ENCODE results near the gene CHPT1.

The CHPT1 gene

DNA sequence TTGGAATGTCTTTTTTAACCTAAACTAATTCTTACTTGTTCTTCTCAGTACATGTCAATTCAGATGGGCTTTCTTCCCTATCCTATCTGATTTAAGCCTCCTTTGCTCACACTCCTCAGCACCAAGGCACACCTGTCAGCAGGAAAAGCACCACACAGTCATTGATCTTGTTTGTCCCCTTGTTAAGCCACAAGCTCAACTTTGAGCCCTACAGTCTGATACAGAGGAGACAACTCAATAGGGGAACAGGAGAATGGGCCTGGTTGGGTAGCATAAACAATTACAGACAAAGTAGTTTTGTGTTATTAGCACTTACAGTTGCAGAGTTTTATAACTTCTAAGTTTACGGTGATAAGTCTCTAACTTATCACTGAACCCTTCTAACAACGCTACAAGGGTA lies 71.3 kb downstream of the CHPT1 start:
- no peaks in the 10 kb centered on the region for H3K9me3 ChIP-seq (ENCODE audit: control insufficient read depth, low read length)
- no peak overlapping the region for H3K9ac ChIP-seq
- TF ChIP-seq, protein P1, sequence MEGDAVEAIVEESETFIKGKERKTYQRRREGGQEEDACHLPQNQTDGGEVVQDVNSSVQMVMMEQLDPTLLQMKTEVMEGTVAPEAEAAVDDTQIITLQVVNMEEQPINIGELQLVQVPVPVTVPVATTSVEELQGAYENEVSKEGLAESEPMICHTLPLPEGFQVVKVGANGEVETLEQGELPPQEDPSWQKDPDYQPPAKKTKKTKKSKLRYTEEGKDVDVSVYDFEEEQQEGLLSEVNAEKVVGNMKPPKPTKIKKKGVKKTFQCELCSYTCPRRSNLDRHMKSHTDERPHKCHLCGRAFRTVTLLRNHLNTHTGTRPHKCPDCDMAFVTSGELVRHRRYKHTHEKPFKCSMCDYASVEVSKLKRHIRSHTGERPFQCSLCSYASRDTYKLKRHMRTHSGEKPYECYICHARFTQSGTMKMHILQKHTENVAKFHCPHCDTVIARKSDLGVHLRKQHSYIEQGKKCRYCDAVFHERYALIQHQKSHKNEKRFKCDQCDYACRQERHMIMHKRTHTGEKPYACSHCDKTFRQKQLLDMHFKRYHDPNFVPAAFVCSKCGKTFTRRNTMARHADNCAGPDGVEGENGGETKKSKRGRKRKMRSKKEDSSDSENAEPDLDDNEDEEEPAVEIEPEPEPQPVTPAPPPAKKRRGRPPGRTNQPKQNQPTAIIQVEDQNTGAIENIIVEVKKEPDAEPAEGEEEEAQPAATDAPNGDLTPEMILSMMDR (IDR thresholded peaks at IDR 0.05): no peak
- no peak overlapping the region for H2AFZ ChIP-seq
- no peaks in the 10 kb centered on the region for H3K79me2 ChIP-seq
- H3K4me2 ChIP-seq (ENCODE audit: low read length): no peak overlapping the region
- H3K27ac ChIP-seq: no peak overlapping the region
- H3K4me1 ChIP-seq: no peaks in the 10 kb centered on the region
- H3K4me3 ChIP-seq (ENCODE audit: low read depth, low read length): no peak overlapping the region
- H3K36me3 ChIP-seq (ENCODE audit: control insufficient read depth, insufficient read depth, low read length): no peaks in the 10 kb centered on the region
- no peaks in the 10 kb centered on the region for H3K27me3 ChIP-seq (ENCODE audit: control insufficient read depth, insufficient read depth, low read length)

DNA sequence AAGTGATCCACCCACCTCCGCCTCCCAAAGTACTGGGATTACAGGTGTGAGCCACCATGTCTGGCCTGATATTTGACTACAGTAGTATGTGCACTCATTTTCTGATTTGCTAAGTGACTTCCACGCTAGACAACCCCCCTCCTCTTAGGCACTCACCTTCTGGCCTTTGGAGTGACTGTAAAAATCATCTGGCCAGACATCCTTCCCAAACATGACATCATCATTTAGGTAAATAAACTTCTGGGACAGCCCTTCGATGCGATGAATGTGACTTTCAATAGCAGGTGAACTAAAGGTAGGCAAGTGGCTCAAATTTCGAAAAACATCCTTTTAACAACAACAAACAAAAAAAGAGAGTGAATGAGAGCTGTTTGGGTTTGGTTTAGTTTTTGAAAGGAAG lies 72.4 kb downstream of the CHPT1 start:
- Histone ChIP-seq H3K4me1 (no peaks in the 10 kb centered on the region), H3K79me2 (no peaks in the 10 kb centered on the region), H3K9me3 (ENCODE audit: control insufficient read depth, low read length) (no peaks in the 10 kb centered on the region), H3K4me3 (ENCODE audit: low read depth, low read length) (no peak overlapping the region), H3K27me3 (ENCODE audit: control insufficient read depth, insufficient read depth, low read length) (no peaks in the 10 kb centered on the region), H3K4me2 (ENCODE audit: low read length) (no peak overlapping the region), H2AFZ (no peak overlapping the region), H3K36me3 (ENCODE audit: control insufficient read depth, insufficient read depth, low read length) (no peaks in the 10 kb centered on the region), H3K27ac (no peak overlapping the region), H3K9ac (no peak overlapping the region)
- TF ChIP-seq, protein P1 (IDR thresholded peaks at IDR 0.05): no peak

DNA sequence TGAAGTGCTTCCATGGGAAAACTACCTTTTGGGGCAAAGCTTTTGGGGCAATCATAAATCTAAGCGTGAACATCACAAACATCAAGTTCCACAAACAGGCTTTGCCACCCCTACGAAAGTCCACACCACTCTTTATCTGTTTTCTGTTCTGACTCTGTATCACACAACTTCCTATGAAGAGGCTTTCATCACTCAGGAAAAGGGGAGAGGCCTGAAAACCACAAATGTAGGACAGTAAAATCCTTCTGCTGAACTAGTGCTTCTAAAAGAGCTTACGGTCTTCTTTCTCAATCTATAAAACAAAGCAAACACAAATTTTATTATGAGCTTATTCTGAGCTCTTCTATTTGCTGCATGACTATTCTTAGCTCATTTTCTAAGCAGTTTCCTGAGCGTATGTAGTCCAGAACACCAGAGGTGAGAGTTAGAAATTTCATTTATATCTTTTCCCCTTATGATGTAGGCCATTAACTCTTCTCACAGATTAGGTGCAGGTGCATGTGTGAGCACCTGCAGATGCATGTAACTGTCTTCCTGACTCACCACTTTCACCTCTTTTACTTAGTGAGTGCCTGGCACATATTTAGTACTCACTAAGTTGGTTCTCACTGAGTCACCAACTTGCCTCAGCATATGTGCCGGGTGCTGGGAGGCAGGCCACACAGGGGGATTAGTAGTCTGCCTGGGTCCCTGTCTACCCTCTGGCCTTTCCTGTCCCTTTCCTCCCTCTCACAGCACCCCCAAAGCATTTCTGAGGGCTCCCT lies 74.8 kb downstream of the CHPT1 start:
- Histone ChIP-seq H3K9me3 (ENCODE audit: control insufficient read depth, low read length) (no peaks in the 10 kb centered on the region), H3K36me3 (ENCODE audit: control insufficient read depth, insufficient read depth, low read length) (no peaks in the 10 kb centered on the region), H3K4me1 (no peaks in the 10 kb centered on the region), H3K4me2 (ENCODE audit: low read length) (no peak overlapping the region), H3K27me3 (ENCODE audit: control insufficient read depth, insufficient read depth, low read length) (no peaks in the 10 kb centered on the region), H3K9ac (no peak overlapping the region), H3K79me2 (no peaks in the 10 kb centered on the region), H2AFZ (no peak overlapping the region), H3K4me3 (ENCODE audit: low read depth, low read length) (no peak overlapping the region), H3K27ac (no peak overlapping the region)
- TF ChIP-seq, protein P1 (IDR thresholded peaks at IDR 0.05): no peak

DNA sequence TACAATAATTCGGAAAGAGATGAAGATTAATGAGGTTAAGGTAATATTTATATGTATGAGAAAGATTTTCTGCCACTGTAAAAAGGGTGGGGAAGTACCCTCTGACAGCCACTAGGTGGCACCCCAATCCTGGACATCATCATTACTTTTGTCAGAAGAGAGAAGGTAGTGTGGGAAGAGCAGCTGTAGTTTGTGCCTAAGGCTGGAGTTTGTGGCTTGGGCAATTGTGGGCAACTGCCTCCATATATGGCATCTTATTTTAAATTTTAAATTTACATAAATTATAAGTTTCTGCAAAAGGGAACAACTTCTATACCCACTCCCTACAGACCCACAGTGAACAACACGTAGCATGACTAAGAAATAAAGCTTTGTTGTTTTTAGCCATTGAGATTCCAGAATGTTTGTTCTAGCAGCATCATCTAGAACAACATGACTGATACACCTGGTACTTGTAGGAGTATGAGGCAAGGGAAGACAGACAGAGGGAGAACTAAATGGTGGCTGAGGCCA lies 76.3 kb downstream of the CHPT1 start:
- H2AFZ ChIP-seq: no peak overlapping the region
- H3K4me1 ChIP-seq: peaks cover 10% of the 10 kb centered on the region
- H3K4me2 ChIP-seq (ENCODE audit: low read length): no peak overlapping the region
- no peaks in the 10 kb centered on the region for H3K36me3 ChIP-seq (ENCODE audit: control insufficient read depth, insufficient read depth, low read length)
- H3K27me3 ChIP-seq (ENCODE audit: control insufficient read depth, insufficient read depth, low read length): no peaks in the 10 kb centered on the region
- H3K79me2 ChIP-seq: no peaks in the 10 kb centered on the region
- H3K9ac ChIP-seq: no peak overlapping the region
- TF ChIP-seq, protein P1 (IDR thresholded peaks at IDR 0.05): peak; percentile 94
- H3K27ac ChIP-seq: no peak overlapping the region
- H3K4me3 ChIP-seq (ENCODE audit: low read depth, low read length): no peak overlapping the region
- no peaks in the 10 kb centered on the region for H3K9me3 ChIP-seq (ENCODE audit: control insufficient read depth, low read length)

DNA sequence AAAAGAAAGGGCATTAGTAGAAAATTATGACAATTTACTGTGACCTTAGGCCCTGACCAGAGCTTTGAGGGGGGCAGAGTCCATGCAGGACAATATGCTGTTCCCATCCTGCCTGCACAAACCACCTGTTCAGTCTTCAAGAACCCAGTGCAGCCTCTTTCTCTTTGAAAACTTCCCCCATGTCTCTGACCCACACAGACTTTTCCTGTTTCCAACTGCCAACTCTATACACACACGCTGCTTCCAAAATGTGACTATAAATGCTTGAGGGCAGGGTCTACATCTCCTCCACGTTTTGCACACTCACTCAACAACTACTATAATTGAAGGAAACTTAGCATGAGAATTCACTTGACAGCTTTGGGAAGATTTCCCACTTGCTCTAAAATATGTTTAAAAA lies 78.4 kb downstream of the CHPT1 start:
- Histone ChIP-seq H3K27me3 (ENCODE audit: control insufficient read depth, insufficient read depth, low read length) (no peaks in the 10 kb centered on the region), H2AFZ (no peak overlapping the region), H3K36me3 (ENCODE audit: control insufficient read depth, insufficient read depth, low read length) (no peaks in the 10 kb centered on the region), H3K9ac (no peak overlapping the region), H3K79me2 (no peaks in the 10 kb centered on the region), H3K4me1 (peaks cover 10% of the 10 kb centered on the region), H3K4me2 (ENCODE audit: low read length) (no peak overlapping the region), H3K9me3 (ENCODE audit: control insufficient read depth, low read length) (no peaks in the 10 kb centered on the region), H3K27ac (no peak overlapping the region), H3K4me3 (ENCODE audit: low read depth, low read length) (no peak overlapping the region)
- TF ChIP-seq, protein P1 (IDR thresholded peaks at IDR 0.05): no peak

All from parathyroid adenoma (tissue), 2 donors.